Activated naive CD8-positive, alpha-beta T cell treated with anti-CD3 and anti-CD28 coated beads, Interleukin-2, amount 50 U/mL, for 24 hours (primary cell): ENCODE data around the gene RNF10.
"Not testable (repeated sequence)": the region's sequence is repeated elsewhere in the genome, so short reads cannot be mapped to it uniquely, and the experiment has no call there.

Experiments used
- ATAC-seq: fragments of 150-1000 bp; cut with Tn5 transposase; one replicate; pipeline ENCODE4 v1.10.0; 2021
- DNase-seq: peaks from one replicate; pipeline ENCODE4 v3.0.0; 2021
- H3K27ac Mint-ChIP-seq: one replicate; pipeline ENCODE4 v1.8.0; 2021; ENCODE audit warnings: mild to moderate bottlenecking, mixed read lengths
- H3K27me3 Mint-ChIP-seq: one replicate; pipeline ENCODE4 v1.8.0; 2021; ENCODE audit warnings: mixed read lengths
- H3K36me3 Mint-ChIP-seq: one replicate; pipeline ENCODE4 v1.8.0; 2021; ENCODE audit warnings: low read depth, mixed read lengths
- H3K4me1 Mint-ChIP-seq: one replicate; pipeline ENCODE4 v1.8.0; 2021; ENCODE audit warnings: mixed read lengths
- H3K4me3 Mint-ChIP-seq: one replicate; pipeline ENCODE4 v1.8.0; 2021; ENCODE audit warnings: mild to moderate bottlenecking, moderate library complexity, mixed read lengths
- H3K9me3 Mint-ChIP-seq: one replicate; pipeline ENCODE4 v1.8.0; 2021; ENCODE audit warnings: mixed read lengths

Gene RNF10

GRCh38 chr12:120500581-120500980 is 33.6 kb upstream of the RNF10 start:
- DNase-seq (no peak), ATAC-seq (no peak)
- peaks cover 2% of the 10 kb centered on the region for H3K27me3 Mint-ChIP-seq
- peak overlapping the region; percentile 2 for H3K27ac Mint-ChIP-seq
- H3K4me3 Mint-ChIP-seq: no peak overlapping the region
- no peaks in the 10 kb centered on the region for H3K9me3 Mint-ChIP-seq
- peaks cover 16% of the 10 kb centered on the region for H3K4me1 Mint-ChIP-seq
- H3K36me3 Mint-ChIP-seq: peaks cover 41% of the 10 kb centered on the region

GRCh38 chr12:120504587-120504986 is 29.6 kb upstream of the RNF10 start:
- no peak overlapping the region for H3K27ac Mint-ChIP-seq
- H3K4me3 Mint-ChIP-seq: no peak overlapping the region
- no peaks in the 10 kb centered on the region for H3K27me3 Mint-ChIP-seq
- no peaks in the 10 kb centered on the region for H3K4me1 Mint-ChIP-seq
- ATAC-seq (no peak), DNase-seq (no peak)
- no peaks in the 10 kb centered on the region for H3K9me3 Mint-ChIP-seq
- peaks cover 23% of the 10 kb centered on the region for H3K36me3 Mint-ChIP-seq

GRCh38 chr12:120508537-120508936 is 25.6 kb upstream of the RNF10 start:
- no peak overlapping the region for H3K27ac Mint-ChIP-seq

GRCh38 chr12:120514002-120514401 is 20.2 kb upstream of the RNF10 start:
- Mint-ChIP-seq H3K9me3 (no peaks in the 10 kb centered on the region), H3K4me1 (no peaks in the 10 kb centered on the region), H3K27ac (no peak overlapping the region), H3K36me3 (peaks cover 19% of the 10 kb centered on the region), H3K4me3 (no peak overlapping the region), H3K27me3 (no peaks in the 10 kb centered on the region)
- ATAC-seq (no peak), DNase-seq (no peak)

More at GRCh38 chr12:120508537-120508936, 25.6 kb upstream of the RNF10 start:
- H3K4me3 Mint-ChIP-seq: no peak overlapping the region
- DNase-seq: no peak
- ATAC-seq: no peak
- no peaks in the 10 kb centered on the region for H3K27me3 Mint-ChIP-seq
- H3K9me3 Mint-ChIP-seq: no peaks in the 10 kb centered on the region
- H3K36me3 Mint-ChIP-seq: peaks cover 14% of the 10 kb centered on the region
- H3K4me1 Mint-ChIP-seq: no peaks in the 10 kb centered on the region

GRCh38 chr12:120515496-120515895 is 18.7 kb upstream of the RNF10 start:
- DNase-seq: no peak
- H3K4me1 Mint-ChIP-seq: no peaks in the 10 kb centered on the region
- H3K9me3 Mint-ChIP-seq: no peaks in the 10 kb centered on the region
- H3K27me3 Mint-ChIP-seq: no peaks in the 10 kb centered on the region
- H3K36me3 Mint-ChIP-seq: peaks cover 19% of the 10 kb centered on the region
- H3K27ac Mint-ChIP-seq: no peak overlapping the region
- ATAC-seq: no peak
- no peak overlapping the region for H3K4me3 Mint-ChIP-seq

GRCh38 chr12:120519324-120519723 is 14.8 kb upstream of the RNF10 start:
- not testable (repeated sequence) for DNase-seq, H3K9me3 Mint-ChIP-seq, H3K4me3 Mint-ChIP-seq, H3K27me3 Mint-ChIP-seq, H3K4me1 Mint-ChIP-seq, H3K27ac Mint-ChIP-seq, ATAC-seq
- H3K36me3 Mint-ChIP-seq: peaks cover 18% of the 10 kb centered on the region

- Mint-ChIP-seq H3K36me3 (peaks cover 3% of the 10 kb centered on the region), H3K9me3 (no peaks in the 10 kb centered on the region), H3K27me3 (no peaks in the 10 kb centered on the region), H3K4me3 (no peak overlapping the region), H3K27ac (no peak overlapping the region), H3K4me1 (peaks cover 5% of the 10 kb centered on the region)
- DNase-seq (no peak), ATAC-seq (no peak)
Measured at GRCh38 chr12:120522568-120522967, 11.6 kb upstream of the RNF10 start.

DNA sequence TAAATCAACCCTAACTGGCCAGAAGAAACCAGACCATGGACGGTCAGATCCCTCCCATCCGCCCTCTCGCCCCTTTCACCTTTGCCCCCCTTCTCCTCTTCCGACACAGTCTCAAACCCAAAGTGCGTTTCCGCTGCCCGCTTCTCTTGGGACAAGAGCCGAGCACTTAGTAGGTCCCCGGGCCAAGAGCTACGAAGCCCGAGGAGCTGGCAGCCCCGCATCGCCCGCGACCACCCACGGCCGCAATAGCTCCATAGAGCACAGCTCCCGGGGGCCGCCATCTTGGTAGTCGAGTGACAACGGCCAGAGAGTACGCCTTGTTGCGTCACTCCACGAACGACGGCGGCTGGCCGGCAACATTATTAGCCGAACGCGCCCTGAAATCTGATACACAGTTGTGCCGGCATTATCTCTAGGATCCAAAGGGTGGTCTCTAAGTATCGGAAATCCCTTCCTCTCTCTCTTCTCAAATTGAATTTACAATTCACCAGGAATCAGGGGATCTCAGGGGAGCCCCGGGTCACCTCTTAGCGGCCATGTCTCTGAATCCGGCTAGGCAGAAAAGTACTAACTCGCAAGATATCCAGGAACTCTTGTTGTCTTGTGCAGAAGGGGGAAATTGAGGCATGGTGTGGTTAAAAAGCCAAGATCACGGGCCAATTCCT is 5.2 kb upstream of the RNF10 start, which contains the start of gene COQ5:
COQ5 (minus strand) TSS at position 298 of the 665 bp plus-strand sequence; CDS start at position 281, 17 bp downstream.
- DNase-seq (peak; percentile 85), ATAC-seq (peak; percentile 92)
- peak within 1 kb of the TSS; percentile 97 for H3K4me3 Mint-ChIP-seq
- H3K27me3 Mint-ChIP-seq: no peaks in the 10 kb centered on the region
- H3K9me3 Mint-ChIP-seq: no peaks in the 10 kb centered on the region
- peak within 1 kb of the TSS; percentile 97 for H3K27ac Mint-ChIP-seq
- H3K36me3 Mint-ChIP-seq: no peaks in the 10 kb centered on the region
- H3K4me1 Mint-ChIP-seq: peaks cover 16% of the 10 kb centered on the region

GRCh38 chr12:120529641-120530417 is 4.3 kb upstream of the RNF10 start:
- no peaks in the 10 kb centered on the region for H3K27me3 Mint-ChIP-seq
- peaks cover 18% of the 10 kb centered on the region for H3K4me1 Mint-ChIP-seq
- H3K4me3 Mint-ChIP-seq: peak overlapping the region; percentile 97
- no peaks in the 10 kb centered on the region for H3K36me3 Mint-ChIP-seq
- ATAC-seq (no peak), DNase-seq (no peak)
- no peaks in the 10 kb centered on the region for H3K9me3 Mint-ChIP-seq
- peak overlapping the region; percentile 97 for H3K27ac Mint-ChIP-seq

DNA sequence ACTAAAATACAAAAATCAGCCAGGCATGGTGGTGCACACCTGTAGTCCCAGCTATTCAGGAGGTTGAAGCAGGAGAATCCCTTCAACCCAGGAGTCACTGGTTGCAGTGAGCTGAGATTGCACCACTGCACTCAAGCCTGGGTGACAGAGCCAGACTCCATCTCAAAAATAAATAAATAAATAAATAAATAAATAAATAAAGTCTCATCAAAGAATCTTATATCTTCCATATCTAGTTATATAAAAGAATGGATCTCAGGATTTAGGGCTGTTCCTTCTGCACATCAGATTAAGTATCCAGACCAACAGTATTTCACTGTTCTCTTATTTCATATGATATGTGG is 3.8 kb upstream of the RNF10 start:
- H3K36me3 Mint-ChIP-seq, ATAC-seq, H3K9me3 Mint-ChIP-seq, H3K27ac Mint-ChIP-seq, H3K27me3 Mint-ChIP-seq, DNase-seq: not testable (repeated sequence)
- Mint-ChIP-seq H3K4me3 (peak overlapping the region; percentile 97), H3K4me1 (peaks cover 18% of the 10 kb centered on the region)

GRCh38 chr12:120532701-120533238 is 1.4 kb upstream of the RNF10 start:
- H3K4me1 Mint-ChIP-seq: peaks cover 36% of the 10 kb centered on the region
- peaks cover 21% of the 10 kb centered on the region for H3K36me3 Mint-ChIP-seq
- no peak for DNase-seq
- H3K9me3 Mint-ChIP-seq: no peaks in the 10 kb centered on the region
- H3K27me3 Mint-ChIP-seq: no peaks in the 10 kb centered on the region
- ATAC-seq: no peak
- no peak overlapping the region for H3K4me3 Mint-ChIP-seq
- H3K27ac Mint-ChIP-seq: no peak overlapping the region

DNA sequence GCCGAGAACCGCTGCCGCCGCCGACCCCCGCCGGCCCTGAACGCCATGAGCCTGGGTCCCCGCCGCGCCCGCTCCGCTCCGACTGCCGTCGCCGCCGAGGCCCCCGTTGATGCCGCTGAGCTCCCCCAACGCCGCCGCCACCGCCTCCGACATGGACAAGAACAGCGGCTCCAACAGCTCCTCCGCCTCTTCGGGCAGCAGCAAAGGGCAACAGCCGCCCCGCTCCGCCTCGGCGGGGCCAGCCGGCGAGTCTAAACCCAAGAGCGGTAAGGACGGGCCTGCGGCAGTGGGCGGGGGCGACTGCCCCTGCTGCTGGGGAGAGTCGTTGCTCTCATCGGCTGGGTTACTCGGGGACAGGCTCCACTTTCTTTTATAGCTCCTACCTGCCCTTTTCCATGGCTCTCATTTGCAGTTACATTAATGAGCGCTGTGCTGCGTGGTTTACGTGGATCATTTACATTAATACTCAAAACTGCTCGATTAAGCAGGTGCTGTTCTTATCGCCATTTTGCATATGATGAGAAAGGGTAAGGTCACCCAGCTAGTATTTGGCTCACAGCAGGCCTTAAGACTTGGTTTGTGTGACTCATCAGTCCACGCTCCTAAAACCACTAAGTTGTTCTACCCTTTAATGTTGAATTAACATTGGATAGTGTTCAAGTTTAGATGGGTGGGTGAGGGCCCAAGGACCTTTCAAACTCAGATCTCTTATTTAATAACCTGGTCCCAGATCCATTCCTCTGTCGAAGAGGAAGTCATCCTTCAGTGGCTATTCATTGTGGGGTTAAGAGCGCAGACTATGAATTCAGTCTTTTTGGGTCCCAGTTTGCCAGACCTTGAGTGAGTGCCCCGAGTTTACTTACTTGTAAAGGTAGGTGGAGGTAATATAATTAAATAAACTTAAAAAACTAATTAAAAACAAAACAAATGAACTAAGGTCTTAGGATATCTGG is 823 bp downstream of the RNF10 start:
- ATAC-seq: peak; percentile 79
- H3K4me3 Mint-ChIP-seq: peak overlapping the region; percentile 92
- no peaks in the 10 kb centered on the region for H3K27me3 Mint-ChIP-seq
- no peaks in the 10 kb centered on the region for H3K9me3 Mint-ChIP-seq
- peaks cover 51% of the 10 kb centered on the region for H3K4me1 Mint-ChIP-seq
- peaks cover 34% of the 10 kb centered on the region for H3K36me3 Mint-ChIP-seq
- H3K27ac Mint-ChIP-seq: peak overlapping the region; percentile 91
- DNase-seq: peak; percentile 54

- ATAC-seq: no peak
- peak overlapping the region; percentile 91 for H3K27ac Mint-ChIP-seq
- H3K9me3 Mint-ChIP-seq: no peaks in the 10 kb centered on the region
- H3K27me3 Mint-ChIP-seq: no peaks in the 10 kb centered on the region
- peaks cover 42% of the 10 kb centered on the region for H3K36me3 Mint-ChIP-seq
- peaks cover 57% of the 10 kb centered on the region for H3K4me1 Mint-ChIP-seq
- DNase-seq: peak; percentile 23
- H3K4me3 Mint-ChIP-seq: peak overlapping the region; percentile 92
Measured at GRCh38 chr12:120536064-120536791, 2.1 kb downstream of the RNF10 start.

- Mint-ChIP-seq H3K9me3 (no peaks in the 10 kb centered on the region), H3K4me3 (peak overlapping the region; percentile 92), H3K27me3 (no peaks in the 10 kb centered on the region), H3K4me1 (peaks cover 62% of the 10 kb centered on the region), H3K36me3 (peaks cover 44% of the 10 kb centered on the region), H3K27ac (peak overlapping the region; percentile 87)
- DNase-seq (no peak), ATAC-seq (no peak)
Measured at GRCh38 chr12:120537856-120538220, 3.7 kb downstream of the RNF10 start.
